Ecto neural progenitor cell (in vitro differentiated cells): ENCODE data around the gene HK3.

Experiments used
- DNase-seq: peaks from one replicate; pipeline ENCODE4 v3.0.0-alpha.2; 2018; ENCODE audit warnings: low spot score

The HK3 gene

GRCh38 chr5:176902102-176902814, 3.1 kb upstream of the HK3 start:
- DNase-seq, result no peak

GRCh38 chr5:176901260-176902101, 2.3 kb upstream of the HK3 start:
- DNase-seq, result no peak

GRCh38 chr5:176900780-176901204, 1.6 kb upstream of the HK3 start:
- no peak for DNase-seq

GRCh38 chr5:176899946-176900779, 1.0 kb upstream of the HK3 start:
- no peak for DNase-seq

GRCh38 chr5:176897263-176897662, 1.9 kb downstream of the HK3 start:
- no peak for DNase-seq

- DNase-seq, result no peak
Observed at GRCh38 chr5:176895831-176896230, 3.3 kb downstream of the HK3 start.

- no peak for DNase-seq
Observed at GRCh38 chr5:176894298-176894697, 4.8 kb downstream of the HK3 start.

GRCh38 chr5:176892663-176893062, 6.5 kb downstream of the HK3 start:
- DNase-seq, result no peak

GRCh38 chr5:176891331-176891958, 7.7 kb downstream of the HK3 start:
- DNase-seq, result no peak

- DNase-seq, result no peak
Observed at GRCh38 chr5:176890455-176891330, 8.5 kb downstream of the HK3 start.

- no peak for DNase-seq
Observed at GRCh38 chr5:176889321-176890280, 9.5 kb downstream of the HK3 start.

GRCh38 chr5:176888865-176889165, 10.3 kb downstream of the HK3 start:
- no peak for DNase-seq

GRCh38 chr5:176888016-176888864, 10.9 kb downstream of the HK3 start:
- no peak for DNase-seq

GRCh38 chr5:176887252-176887849, 11.8 kb downstream of the HK3 start:
- no peak for DNase-seq

GRCh38 chr5:176886336-176887251, 12.6 kb downstream of the HK3 start:
- no peak for DNase-seq

GRCh38 chr5:176884571-176884890, 14.6 kb downstream of the HK3 start:
- no peak for DNase-seq

- no peak for DNase-seq
Observed at GRCh38 chr5:176883700-176884570, 15.2 kb downstream of the HK3 start.
